ENCODE measurements around the gene RRP12.
A peak's percentile ranks its signal among the peaks of the same experiment; 100 is the strongest.

RRP12 gene

DNA sequence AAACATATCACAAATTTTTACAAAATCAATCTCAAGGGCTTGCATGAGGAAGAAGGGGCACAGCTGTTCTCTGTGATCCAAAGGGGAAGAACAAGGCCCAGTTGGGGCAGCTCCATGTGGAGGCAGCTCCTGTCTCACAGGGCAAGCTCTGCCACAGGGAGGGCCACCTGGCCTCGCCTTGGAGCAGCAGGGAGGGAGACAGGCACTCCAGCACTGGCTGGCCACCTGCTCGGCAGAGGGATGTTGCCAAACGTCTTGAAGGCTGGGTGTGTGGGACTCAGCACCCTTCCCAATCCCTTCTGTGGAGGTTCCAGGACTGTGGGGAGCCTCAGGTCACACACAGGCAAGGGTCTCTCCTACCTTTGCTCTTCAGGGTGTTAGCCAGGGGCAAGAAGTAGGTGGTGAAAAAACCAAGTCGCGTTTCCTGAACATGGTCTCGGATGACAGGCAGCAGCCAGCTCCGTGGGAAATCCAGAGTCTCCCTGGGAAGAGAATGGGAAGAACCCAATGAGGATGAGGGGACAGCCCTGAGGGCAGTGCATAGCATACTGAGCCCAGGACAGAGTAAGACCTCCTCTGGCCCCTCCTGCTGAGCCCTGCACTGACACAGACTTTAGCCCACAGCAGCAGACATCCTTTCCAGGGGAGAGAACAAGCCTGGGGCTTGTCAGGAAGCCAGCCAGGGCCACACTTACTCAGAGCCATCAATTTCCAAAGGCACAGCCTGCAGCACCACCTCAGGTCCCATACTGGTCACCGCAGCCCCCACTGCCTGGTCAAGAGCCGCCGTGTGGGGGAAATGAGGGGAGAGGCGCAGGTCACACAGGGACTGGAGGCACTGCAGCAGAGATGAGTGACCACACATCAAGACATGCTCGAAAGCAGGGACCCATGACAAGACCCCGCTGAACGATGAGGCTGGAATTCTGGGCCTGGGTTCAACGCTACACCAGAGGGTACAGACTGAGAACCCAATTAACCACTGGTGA lies 21.9 kb downstream of the RRP12 start:
- H3K36me3 Mint-ChIP-seq (ENCODE audit: insufficient read depth) = peaks cover 19% of the 10 kb centered on the region
- no peak overlapping the region for H3K4me3 Mint-ChIP-seq
- ATAC-seq (replicated peaks; ENCODE audit: extremely low read depth, poor library complexity, severe bottlenecking) = no peak

DNA sequence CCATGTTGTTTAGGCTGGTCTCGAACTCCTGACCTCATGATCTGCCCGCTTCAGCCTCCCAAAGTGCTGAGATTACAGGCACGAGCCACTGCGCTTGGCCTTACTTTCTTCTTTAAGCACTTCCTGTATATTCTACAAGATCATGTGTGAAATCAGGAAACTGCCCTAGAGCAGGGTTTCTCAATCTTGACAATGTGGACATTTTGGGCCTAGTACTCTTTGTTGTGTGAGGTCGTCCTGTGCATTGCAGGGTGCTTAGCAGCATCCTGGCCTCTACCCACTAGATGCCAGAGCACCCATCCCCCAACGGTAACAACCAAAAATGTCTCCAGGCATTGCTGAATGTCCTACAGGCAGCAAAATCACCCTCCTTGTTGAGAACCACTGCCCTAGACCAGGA lies 24.7 kb downstream of the RRP12 start:
- Mint-ChIP-seq H3K36me3 (ENCODE audit: insufficient read depth) (peaks cover 21% of the 10 kb centered on the region), H3K4me3 (no peak overlapping the region), H3K27ac (ENCODE audit: low read depth) (no peak overlapping the region)

More for the DNA sequence above, 21.9 kb downstream of the RRP12 start:
- Mint-ChIP-seq H3K27me3 (no peaks in the 10 kb centered on the region), H3K27ac (ENCODE audit: low read depth) (no peak overlapping the region), H3K4me1 (no peaks in the 10 kb centered on the region), H3K9me3 (no peaks in the 10 kb centered on the region)
- DNase-seq (ENCODE audit: low spot score in 2 of 2) = no peak

DNA sequence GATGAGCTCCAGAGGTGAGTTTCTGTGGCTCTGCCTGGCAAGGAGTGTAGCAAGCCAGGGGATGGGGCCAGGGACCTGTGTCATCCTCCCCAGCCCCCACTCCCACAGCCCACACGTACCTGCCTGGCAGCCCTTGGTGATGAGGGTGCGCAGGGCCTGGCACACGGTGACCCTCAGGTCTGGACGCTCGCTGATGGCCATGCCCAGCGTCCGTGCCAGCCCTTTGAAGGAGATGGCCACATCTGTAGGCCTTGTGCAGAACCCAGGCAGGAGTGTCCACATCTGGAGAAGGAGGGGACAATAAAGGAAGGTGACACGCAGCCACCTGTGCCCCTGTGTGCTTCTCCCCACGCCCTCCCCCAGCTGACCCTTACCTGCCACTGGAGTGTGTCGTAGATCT lies 27.7 kb downstream of the RRP12 start:
- ATAC-seq (replicated peaks; ENCODE audit: extremely low read depth, poor library complexity, severe bottlenecking) = no peak
- peaks cover 20% of the 10 kb centered on the region for H3K36me3 Mint-ChIP-seq (ENCODE audit: insufficient read depth)
- no peak for DNase-seq (ENCODE audit: low spot score in 2 of 2)
- no peak overlapping the region for H3K27ac Mint-ChIP-seq (ENCODE audit: low read depth)
- no peak overlapping the region for H3K4me3 Mint-ChIP-seq
- no peaks in the 10 kb centered on the region for H3K4me1 Mint-ChIP-seq
- no peaks in the 10 kb centered on the region for H3K27me3 Mint-ChIP-seq
- H3K9me3 Mint-ChIP-seq = no peaks in the 10 kb centered on the region

More for the DNA sequence above, 24.7 kb downstream of the RRP12 start:
- no peaks in the 10 kb centered on the region for H3K9me3 Mint-ChIP-seq
- no peak for ATAC-seq (replicated peaks; ENCODE audit: extremely low read depth, poor library complexity, severe bottlenecking)
- no peaks in the 10 kb centered on the region for H3K4me1 Mint-ChIP-seq
- DNase-seq (ENCODE audit: low spot score in 2 of 2) = no peak
- no peaks in the 10 kb centered on the region for H3K27me3 Mint-ChIP-seq

DNA sequence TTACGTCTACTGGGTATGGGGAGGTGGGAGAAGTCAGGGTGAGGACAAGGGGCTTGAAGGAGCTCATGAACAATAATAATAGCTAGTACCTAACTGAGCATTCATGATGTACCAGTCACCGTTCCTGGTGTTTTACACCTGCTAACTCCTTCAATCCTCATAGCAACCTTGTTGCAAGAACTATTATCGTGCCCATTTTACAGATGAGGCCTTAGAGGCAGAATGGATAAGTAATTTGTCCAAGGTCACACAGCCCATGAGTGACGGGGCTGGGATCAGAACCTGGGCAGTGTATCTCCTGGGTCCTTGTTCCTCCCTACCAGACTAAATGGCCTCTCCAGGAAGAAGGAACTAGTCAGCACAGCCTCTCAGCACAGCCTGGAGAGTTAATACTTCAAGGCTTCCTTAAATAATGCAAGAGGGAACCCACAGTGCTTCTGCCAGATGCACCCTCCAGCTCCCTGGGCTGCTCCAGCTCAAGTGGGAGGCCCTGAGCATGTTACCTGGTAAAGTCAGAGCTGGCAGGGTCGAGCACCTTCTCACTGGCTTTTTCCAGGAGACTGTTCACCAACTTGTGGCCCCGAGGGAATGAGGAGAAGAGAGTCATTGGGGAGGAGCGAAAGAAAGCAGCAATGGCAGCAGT lies 28.8 kb downstream of the RRP12 start:
- no peak overlapping the region for H3K27ac Mint-ChIP-seq (ENCODE audit: low read depth)
- H3K9me3 Mint-ChIP-seq = no peaks in the 10 kb centered on the region
- no peak overlapping the region for H3K4me3 Mint-ChIP-seq
- ATAC-seq (replicated peaks; ENCODE audit: extremely low read depth, poor library complexity, severe bottlenecking) (no peak), DNase-seq (ENCODE audit: low spot score in 2 of 2) (no peak)
- H3K36me3 Mint-ChIP-seq (ENCODE audit: insufficient read depth) = peaks cover 16% of the 10 kb centered on the region
- H3K27me3 Mint-ChIP-seq = no peaks in the 10 kb centered on the region
- no peaks in the 10 kb centered on the region for H3K4me1 Mint-ChIP-seq

DNA sequence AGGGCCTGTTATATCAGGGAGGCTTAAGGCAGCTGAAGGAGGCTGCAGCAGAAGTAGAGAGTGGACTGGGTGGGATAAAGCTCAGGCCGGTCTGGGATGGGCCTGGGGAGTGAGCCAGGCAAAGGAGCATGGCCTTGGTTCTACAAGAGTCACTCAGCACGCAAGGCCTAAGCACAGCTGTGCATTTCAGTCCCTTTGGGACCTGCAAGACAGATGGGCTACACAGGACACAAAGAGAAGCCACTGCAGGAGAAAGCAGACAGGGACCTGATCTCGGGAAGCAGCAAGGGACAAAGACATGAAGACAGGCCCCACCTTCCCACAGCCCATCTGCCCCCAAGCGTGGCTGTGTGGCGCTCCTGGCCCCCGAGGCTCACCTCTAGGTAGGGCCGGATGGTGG lies 29.4 kb downstream of the RRP12 start:
- ATAC-seq (replicated peaks; ENCODE audit: extremely low read depth, poor library complexity, severe bottlenecking) (no peak), DNase-seq (ENCODE audit: low spot score in 2 of 2) (no peak)
- H3K9me3 Mint-ChIP-seq = no peaks in the 10 kb centered on the region
- H3K27ac Mint-ChIP-seq (ENCODE audit: low read depth) = no peak overlapping the region
- peaks cover 13% of the 10 kb centered on the region for H3K36me3 Mint-ChIP-seq (ENCODE audit: insufficient read depth)
- no peaks in the 10 kb centered on the region for H3K4me1 Mint-ChIP-seq
- no peaks in the 10 kb centered on the region for H3K27me3 Mint-ChIP-seq
- no peak overlapping the region for H3K4me3 Mint-ChIP-seq

DNA sequence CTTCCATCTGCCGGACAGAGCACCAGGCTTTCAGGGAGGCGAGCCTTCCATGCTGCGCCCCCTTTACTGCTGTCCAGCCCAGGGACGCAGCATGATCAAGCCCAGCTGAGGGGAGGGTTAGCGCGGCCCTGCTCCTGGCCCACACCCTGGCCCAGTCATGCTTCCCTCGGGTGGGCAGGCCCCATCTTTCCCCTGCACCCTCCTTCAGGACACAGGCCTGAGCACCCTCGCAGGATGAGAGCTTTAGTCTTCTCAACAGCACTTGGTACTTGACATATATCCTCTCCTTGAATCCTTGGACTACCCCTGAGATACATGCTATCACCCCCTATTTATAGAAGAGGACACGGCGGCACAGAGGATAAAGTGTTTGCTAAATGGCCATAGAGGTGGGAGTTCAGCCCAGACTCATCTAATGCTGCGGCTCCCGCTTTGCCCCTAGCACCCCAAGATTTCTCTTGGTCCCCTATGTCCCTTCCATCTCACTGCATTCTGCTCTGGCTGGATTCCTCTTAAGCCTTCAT lies 34.0 kb downstream of the RRP12 start:
- H3K27ac Mint-ChIP-seq (ENCODE audit: low read depth) = no peak overlapping the region
- no peaks in the 10 kb centered on the region for H3K9me3 Mint-ChIP-seq
- DNase-seq (ENCODE audit: low spot score in 2 of 2) (no peak), ATAC-seq (replicated peaks; ENCODE audit: extremely low read depth, poor library complexity, severe bottlenecking) (no peak)
- H3K36me3 Mint-ChIP-seq (ENCODE audit: insufficient read depth) = peaks cover 17% of the 10 kb centered on the region
- no peaks in the 10 kb centered on the region for H3K4me1 Mint-ChIP-seq
- H3K27me3 Mint-ChIP-seq = no peaks in the 10 kb centered on the region
- no peak overlapping the region for H3K4me3 Mint-ChIP-seq

DNA sequence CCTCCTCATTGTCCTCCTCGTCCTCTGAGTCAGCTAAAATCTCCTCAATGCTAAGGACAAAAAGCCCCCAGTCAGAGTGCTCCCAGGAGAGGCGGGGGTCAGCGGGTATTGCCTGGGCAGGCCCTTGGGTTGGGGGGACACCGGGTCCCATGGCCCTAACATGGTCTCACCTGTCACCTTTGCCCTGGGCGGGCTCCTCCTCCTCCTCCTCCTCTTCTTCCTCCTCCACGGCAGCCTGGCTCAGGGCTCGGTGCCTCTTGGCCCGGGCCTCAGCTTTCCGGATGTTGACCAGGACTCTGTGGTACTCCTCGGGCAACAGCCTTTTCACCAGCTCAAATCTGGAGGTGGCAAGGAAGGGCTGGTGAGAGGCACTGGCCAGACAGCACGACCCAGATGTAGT lies 34.6 kb downstream of the RRP12 start:
- Mint-ChIP-seq H3K36me3 (ENCODE audit: insufficient read depth) (peaks cover 16% of the 10 kb centered on the region), H3K9me3 (no peaks in the 10 kb centered on the region), H3K27me3 (no peaks in the 10 kb centered on the region), H3K4me1 (no peaks in the 10 kb centered on the region), H3K4me3 (no peak overlapping the region), H3K27ac (ENCODE audit: low read depth) (peak overlapping the region; percentile 38)
- no peak for DNase-seq (ENCODE audit: low spot score in 2 of 2)
- ATAC-seq (replicated peaks; ENCODE audit: extremely low read depth, poor library complexity, severe bottlenecking) = no peak

DNA sequence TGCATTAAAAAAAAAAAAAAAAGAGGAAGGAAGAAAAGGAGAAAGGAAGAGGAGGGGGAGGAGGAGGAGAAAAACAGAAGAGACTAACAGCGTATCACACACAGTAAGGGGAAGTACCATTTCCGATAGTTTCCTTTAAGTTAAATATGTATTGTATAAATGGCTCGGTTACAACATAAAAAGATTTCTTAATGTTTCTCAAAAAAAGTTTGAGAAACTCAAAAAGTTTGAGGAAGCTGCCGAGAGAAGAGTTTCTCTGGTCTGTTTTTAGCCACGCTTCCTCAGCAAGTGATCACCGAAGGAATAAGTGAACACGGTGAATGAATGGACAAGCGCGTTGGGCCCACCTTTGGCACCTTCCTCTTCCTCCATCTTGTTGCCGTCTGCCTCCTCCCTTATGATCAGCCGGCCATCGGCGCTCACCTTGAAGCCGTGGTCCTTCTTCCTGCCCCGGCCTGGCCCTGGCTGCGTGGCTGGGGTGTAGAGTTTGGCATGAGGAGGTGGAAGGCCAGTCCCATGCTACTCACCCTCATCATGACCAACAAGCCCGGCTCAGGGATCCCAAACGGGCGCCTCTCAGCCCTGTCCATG lies 35.3 kb downstream of the RRP12 start:
- Mint-ChIP-seq H3K4me3 (no peak overlapping the region), H3K27me3 (no peaks in the 10 kb centered on the region), H3K4me1 (no peaks in the 10 kb centered on the region), H3K27ac (ENCODE audit: low read depth) (peak overlapping the region; percentile 63), H3K9me3 (no peaks in the 10 kb centered on the region), H3K36me3 (ENCODE audit: insufficient read depth) (peaks cover 16% of the 10 kb centered on the region)
- DNase-seq (ENCODE audit: low spot score in 2 of 2) (no peak), ATAC-seq (replicated peaks; ENCODE audit: extremely low read depth, poor library complexity, severe bottlenecking) (no peak)

DNA sequence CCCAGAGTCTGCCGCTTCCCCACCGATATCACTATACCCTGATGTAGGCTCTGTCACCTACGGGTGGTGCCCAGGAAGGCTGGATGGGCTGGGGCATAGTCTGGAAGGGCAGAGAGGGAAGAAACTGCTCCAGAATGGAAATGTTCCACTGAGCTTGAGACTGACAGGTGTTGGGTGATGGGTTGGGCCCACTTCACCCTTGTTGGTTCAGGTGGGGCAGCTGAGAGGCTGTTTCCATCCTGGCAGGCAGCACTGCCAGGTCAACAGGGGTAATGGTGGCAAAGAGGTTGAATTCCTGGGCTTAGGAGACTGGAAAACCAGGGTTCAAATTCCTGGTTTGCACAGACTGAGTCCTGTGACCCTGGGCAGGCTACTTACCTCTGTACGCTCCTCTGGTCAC lies 38.1 kb downstream of the RRP12 start:
- Mint-ChIP-seq H3K27me3 (no peaks in the 10 kb centered on the region), H3K27ac (ENCODE audit: low read depth) (no peak overlapping the region)

DNA sequence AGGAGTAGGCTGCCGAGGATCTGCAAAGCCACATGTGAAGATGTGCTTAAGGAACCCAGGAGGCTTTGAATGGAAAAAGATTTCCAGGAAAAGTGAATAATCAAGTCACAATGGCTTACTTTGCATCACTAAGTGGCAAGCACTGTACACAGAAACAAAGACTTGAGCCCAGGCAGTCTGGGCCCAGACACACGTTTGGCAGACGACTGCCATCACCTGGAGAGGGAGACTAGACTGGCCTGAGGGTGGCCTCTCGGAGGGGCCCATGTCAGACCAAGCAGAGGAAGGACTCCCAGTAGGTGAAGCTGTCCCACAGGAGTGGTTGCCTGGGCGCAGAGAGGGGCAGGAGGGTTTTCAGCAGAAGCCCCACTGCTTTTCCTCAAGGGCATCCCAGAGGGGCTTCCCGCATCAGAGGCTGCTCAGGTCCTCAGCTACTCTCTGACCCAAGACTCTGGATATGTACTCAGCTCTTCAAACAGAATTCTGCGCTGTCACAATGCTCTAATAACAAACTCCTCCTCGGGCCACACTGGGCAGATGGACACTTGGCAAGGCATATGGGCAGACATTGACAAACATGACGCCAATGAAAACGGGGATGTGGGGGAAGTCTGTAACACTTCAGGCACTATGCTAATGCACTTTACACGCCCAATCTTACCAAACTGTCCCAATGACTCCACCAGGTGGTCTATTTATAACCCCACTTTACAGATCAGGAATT lies 38.7 kb downstream of the RRP12 start:
- no peaks in the 10 kb centered on the region for H3K9me3 Mint-ChIP-seq
- ATAC-seq (replicated peaks; ENCODE audit: extremely low read depth, poor library complexity, severe bottlenecking) (no peak), DNase-seq (ENCODE audit: low spot score in 2 of 2) (no peak)
- no peaks in the 10 kb centered on the region for H3K4me1 Mint-ChIP-seq
- no peaks in the 10 kb centered on the region for H3K27me3 Mint-ChIP-seq
- H3K4me3 Mint-ChIP-seq = no peak overlapping the region
- H3K27ac Mint-ChIP-seq (ENCODE audit: low read depth) = no peak overlapping the region
- H3K36me3 Mint-ChIP-seq (ENCODE audit: insufficient read depth) = peaks cover 12% of the 10 kb centered on the region

More for the DNA sequence above, 38.1 kb downstream of the RRP12 start:
- Mint-ChIP-seq H3K36me3 (ENCODE audit: insufficient read depth) (peaks cover 12% of the 10 kb centered on the region), H3K9me3 (no peaks in the 10 kb centered on the region), H3K4me1 (no peaks in the 10 kb centered on the region), H3K4me3 (no peak overlapping the region)
- ATAC-seq (replicated peaks; ENCODE audit: extremely low read depth, poor library complexity, severe bottlenecking) = no peak
- no peak for DNase-seq (ENCODE audit: low spot score in 2 of 2)

DNA sequence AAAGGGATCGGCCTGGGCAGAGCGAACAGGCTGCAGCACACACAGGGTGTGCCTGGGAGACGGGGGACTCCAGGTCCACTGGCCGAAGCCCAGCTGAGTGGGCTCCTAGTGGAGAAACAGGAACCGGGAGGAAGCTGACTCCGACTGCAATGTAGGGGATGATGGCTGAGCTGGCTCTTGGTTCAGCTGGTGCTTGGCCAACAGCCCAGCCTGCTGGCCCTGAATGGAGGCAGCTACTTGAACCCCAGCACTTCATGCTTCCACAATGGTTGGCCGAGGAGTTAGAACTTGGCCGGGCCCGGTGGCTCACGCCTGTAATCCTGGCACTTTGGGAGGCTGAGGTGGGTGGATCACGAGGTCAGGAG lies 39.6 kb downstream of the RRP12 start:
- Mint-ChIP-seq H3K9me3 (no peaks in the 10 kb centered on the region), H3K4me1 (peaks cover 1% of the 10 kb centered on the region), H3K4me3 (no peak overlapping the region), H3K27me3 (no peaks in the 10 kb centered on the region), H3K27ac (ENCODE audit: low read depth) (no peak overlapping the region), H3K36me3 (ENCODE audit: insufficient read depth) (peaks cover 12% of the 10 kb centered on the region)
- ATAC-seq (replicated peaks; ENCODE audit: extremely low read depth, poor library complexity, severe bottlenecking) (no peak), DNase-seq (ENCODE audit: low spot score in 2 of 2) (no peak)

Measured in central memory CD8-positive, alpha-beta T cell (primary cell).